Neural progenitor cell (in vitro differentiated cells): Measurements from ENCODE around the gene GFOD1. TPM values are rescaled to one million over a fixed set of nuclear protein-coding genes. Genes with fewer than 3 reads are reported as not detected.

ENCODE experiments used
- DNase-seq: peaks from one replicate; pipeline ENCODE4 v3.0.0-alpha.2; 2016; ENCODE audit warnings: low spot score
- H2AFZ ChIP-seq: fragments of 200-600 bp; sonication (generic); replicated peaks from 2 replicates; pipeline ENCODE4 v1.6.1; 2016; ENCODE audit warnings: antibody characterized with exemption
- H3F3A ChIP-seq: fragments of 200-600 bp; sonication (generic); 2 replicates; pipeline ENCODE4 v1.6.1; 2016; ENCODE audit warnings: antibody characterized with exemption, low read depth
- H3K27ac ChIP-seq: fragments of 200-600 bp; sonication (generic); 2 replicates; pipeline ENCODE4 v1.5.1; 2016; ENCODE audit warnings: mild to moderate bottlenecking
- H3K27me3 ChIP-seq: fragments of 200-600 bp; sonication (generic); 2 replicates; pipeline ENCODE4 v1.6.1; 2016; ENCODE audit warnings: mild to moderate bottlenecking, moderate library complexity
- H3K36me3 ChIP-seq: fragments of 200-600 bp; sonication (generic); 2 replicates; pipeline ENCODE4 v1.5.1; 2016
- H3K4me1 ChIP-seq: fragments of 200-600 bp; sonication (generic); 2 replicates; pipeline ENCODE4 v1.6.1; 2016; ENCODE audit warnings: mixed run types
- H3K4me2 ChIP-seq: fragments of 200-600 bp; sonication (generic); 2 replicates; pipeline ENCODE4 v1.6.1; 2016
- H3K4me3 ChIP-seq: fragments of 200-600 bp; sonication (generic); 2 replicates; pipeline ENCODE4 v1.5.1; 2016
- H3K79me2 ChIP-seq: fragments of 200-600 bp; sonication (generic); 2 replicates; pipeline ENCODE4 v1.6.1; 2016; ENCODE audit warnings: low read depth
- H3K9ac ChIP-seq: fragments of 200-600 bp; sonication (generic); 2 replicates; pipeline ENCODE4 v1.6.1; 2016
- H3K9me3 ChIP-seq: fragments of 200-600 bp; sonication (generic); 2 replicates; pipeline ENCODE4 v1.5.1; 2016; ENCODE audit warnings: low read depth
- H4K20me1 ChIP-seq: fragments of 200-600 bp; sonication (generic); 2 replicates; pipeline ENCODE4 v1.6.1; 2016; ENCODE audit warnings: low read depth
- H3K27ac Mint-ChIP-seq: 3 replicates; pipeline ENCODE4 v1.8.0; 2021; ENCODE audit warnings: mixed read lengths
- H3K27me3 Mint-ChIP-seq: 2 replicates; pipeline ENCODE4 v1.8.0; 2022; ENCODE audit warnings: low read depth, mild to moderate bottlenecking, inconsistent platforms, moderate library complexity, mixed read lengths; ENCODE audit not compliant: insufficient read depth
- H3K36me3 Mint-ChIP-seq: 3 replicates; pipeline ENCODE4 v1.8.0; 2021; ENCODE audit warnings: mixed read lengths
- H3K4me1 Mint-ChIP-seq: 3 replicates; pipeline ENCODE4 v1.8.0; 2021; ENCODE audit warnings: mixed read lengths
- H3K4me3 Mint-ChIP-seq: 3 replicates; pipeline ENCODE4 v1.8.0; 2021; ENCODE audit warnings: mild to moderate bottlenecking, moderate library complexity, mixed read lengths
- H3K9me3 Mint-ChIP-seq: 3 replicates; pipeline ENCODE4 v1.8.0; 2020; ENCODE audit warnings: mixed read lengths
- CTCF ChIP-seq: fragments of 200-600 bp; sonication (generic); IDR thresholded peaks from 2 replicates; pipeline ENCODE4 v1.5.1; 2017; ENCODE audit warnings: antibody characterized with exemption, mild to moderate bottlenecking
- EZH2 ChIP-seq: fragments of 200-600 bp; sonication (generic); IDR thresholded peaks from 2 replicates; pipeline ENCODE4 v1.6.1; 2017; ENCODE audit warnings: antibody characterized with exemption, mild to moderate bottlenecking, moderate library complexity
- EZH2phosphoT487 ChIP-seq: fragments of 200-600 bp; sonication (generic); IDR thresholded peaks from 2 replicates; pipeline ENCODE4 v1.6.1; 2017; ENCODE audit warnings: antibody characterized with exemption
- total RNA-seq: library from RNA; depleted of rRNA; stranded (reverse); fragments of >200 nt; gene quantifications from 2 replicates; pipeline ENCODE4 v1.2.3, GENCODE V29; 2015; ENCODE audit warnings: low replicate concordance

Gene GFOD1
- total RNA-seq, 1 donor from 2014 or later, result 1.8 TPM

GRCh38 chr6:13447949-13448724 is 39.3 kb downstream of the GFOD1 start:
- Histone ChIP-seq H3K27me3 (no peaks in the 10 kb centered on the region), H3K4me1 (peaks cover 14% of the 10 kb centered on the region), H3K27ac (no peak overlapping the region), H4K20me1 (no peaks in the 10 kb centered on the region), H3K9ac (no peak overlapping the region), H3K4me2 (no peak overlapping the region), H3K36me3 (no peaks in the 10 kb centered on the region), H2AFZ (no peak overlapping the region), H3K4me3 (no peak overlapping the region), H3K9me3 (no peaks in the 10 kb centered on the region), H3F3A (no peaks in the 10 kb centered on the region), H3K79me2 (no peaks in the 10 kb centered on the region)
- peaks cover 13% of the 10 kb centered on the region for H3K4me1 Mint-ChIP-seq
- H3K9me3 Mint-ChIP-seq, result peaks cover 8% of the 10 kb centered on the region
- peaks cover 14% of the 10 kb centered on the region for H3K27me3 Mint-ChIP-seq
- no peak for DNase-seq
- TF ChIP-seq EZH2phosphoT487 (no peak), CTCF (no peak), EZH2 (no peak)
- H3K27ac Mint-ChIP-seq, result no peak overlapping the region
- H3K36me3 Mint-ChIP-seq, result no peaks in the 10 kb centered on the region
- no peak overlapping the region for H3K4me3 Mint-ChIP-seq

- Histone ChIP-seq H3K36me3 (no peaks in the 10 kb centered on the region), H2AFZ (no peak overlapping the region), H3K4me3 (no peak overlapping the region), H3K27ac (no peak overlapping the region), H3K27me3 (no peaks in the 10 kb centered on the region), H3K79me2 (no peaks in the 10 kb centered on the region), H3F3A (no peaks in the 10 kb centered on the region), H3K4me2 (no peak overlapping the region), H3K9me3 (no peaks in the 10 kb centered on the region), H4K20me1 (no peaks in the 10 kb centered on the region), H3K9ac (no peak overlapping the region), H3K4me1 (peaks cover 14% of the 10 kb centered on the region)
- TF ChIP-seq EZH2phosphoT487 (no peak), EZH2 (no peak), CTCF (no peak)
- no peak overlapping the region for H3K4me3 Mint-ChIP-seq
- H3K27me3 Mint-ChIP-seq, result peaks cover 12% of the 10 kb centered on the region
- DNase-seq, result no peak
- no peaks in the 10 kb centered on the region for H3K36me3 Mint-ChIP-seq
- H3K4me1 Mint-ChIP-seq, result peaks cover 13% of the 10 kb centered on the region
- no peak overlapping the region for H3K27ac Mint-ChIP-seq
- peaks cover 8% of the 10 kb centered on the region for H3K9me3 Mint-ChIP-seq
Observed at GRCh38 chr6:13446381-13446780, 41.0 kb downstream of the GFOD1 start.

- Mint-ChIP-seq H3K36me3 (no peaks in the 10 kb centered on the region), H3K27ac (no peak overlapping the region), H3K9me3 (peaks cover 8% of the 10 kb centered on the region), H3K4me3 (no peak overlapping the region), H3K4me1 (peaks cover 13% of the 10 kb centered on the region), H3K27me3 (peaks cover 10% of the 10 kb centered on the region)
- Histone ChIP-seq H3F3A (no peaks in the 10 kb centered on the region), H3K9ac (no peak overlapping the region), H3K27ac (no peak overlapping the region), H3K79me2 (no peaks in the 10 kb centered on the region), H3K27me3 (no peaks in the 10 kb centered on the region), H3K36me3 (no peaks in the 10 kb centered on the region), H3K4me3 (no peak overlapping the region), H3K4me1 (peaks cover 14% of the 10 kb centered on the region), H2AFZ (no peak overlapping the region), H4K20me1 (no peaks in the 10 kb centered on the region), H3K9me3 (no peaks in the 10 kb centered on the region), H3K4me2 (no peak overlapping the region)
- no peak for TF ChIP-seq EZH2phosphoT487
- no peak for TF ChIP-seq EZH2
- TF ChIP-seq CTCF, result no peak
- DNase-seq, result no peak
Observed at GRCh38 chr6:13445744-13446115, 41.7 kb downstream of the GFOD1 start.
